Measurements from ENCODE around the gene MYL9. TPM values are rescaled to one million over a fixed set of nuclear protein-coding genes. Genes with fewer than 3 reads are reported as not detected.

The MYL9 gene
- total and polyA plus RNA-seq, 2 donors from 2014 or later = 294 to 576 TPM

DNA sequence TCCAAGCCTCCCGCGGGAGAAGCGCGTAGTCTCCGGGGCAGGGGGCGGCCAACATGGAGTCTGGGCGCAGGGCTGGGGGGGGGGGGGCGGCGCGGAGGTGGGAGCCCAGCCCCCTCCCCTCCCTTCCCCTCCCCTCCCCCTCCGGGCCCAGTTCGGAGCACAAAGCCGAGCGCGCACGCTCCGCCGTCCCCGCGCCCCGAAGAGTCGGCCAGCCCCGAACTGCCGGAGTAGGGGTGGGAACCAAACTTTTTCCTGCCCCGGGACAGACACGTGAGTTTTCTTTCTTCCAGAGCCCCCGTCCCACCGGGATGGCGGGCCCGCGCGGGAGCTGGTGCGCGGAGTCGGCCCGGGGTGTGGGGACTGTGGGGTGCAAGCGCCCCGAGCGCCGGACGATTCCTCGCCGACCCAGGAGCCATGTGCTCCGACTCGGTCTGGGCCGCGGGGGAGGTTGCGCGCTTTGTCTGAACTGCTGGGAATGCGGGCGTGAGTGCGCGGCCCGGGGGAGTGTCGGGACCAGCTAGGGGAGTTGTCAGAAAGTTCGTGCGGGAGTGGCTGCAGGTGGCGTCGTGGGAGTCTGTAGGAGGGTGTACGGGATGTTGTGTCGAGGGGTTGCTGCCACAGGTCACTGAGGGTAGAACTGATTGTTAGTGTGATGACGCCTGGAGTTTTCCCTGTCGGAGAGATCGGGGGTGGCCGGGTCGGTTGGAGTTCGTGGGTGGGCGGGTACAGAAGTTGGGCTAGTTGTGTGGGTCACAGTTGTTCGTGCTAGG lies 33.2 kb downstream of the MYL9 start:
- peaks cover 0 to 22% (median 20%) of the 10 kb centered on the region in 3 donors for H3K4me1 ChIP-seq (ENCODE audit: control insufficient read depth in 2 of 3, insufficient read depth in 2 of 3, low read depth in 1 of 3, low read length in 3 of 3)
- peak; percentile 86 to 94 (median 92) for DNase-seq
- intact Hi-C loops (cut with DNase I) = no loop called here
- H3K36me3 ChIP-seq (ENCODE audit: control insufficient read depth in 2 of 3, insufficient read depth in 3 of 3, low read length in 3 of 3) = peaks cover 3 to 6% (median 5%) of the 10 kb centered on the region in 3 donors
- peak overlapping the region; percentile 85 to 98 for H3K27ac ChIP-seq (ENCODE audit: low read depth in 2 of 2, low read length in 2 of 2)
- no peak for FAIRE-seq
- TF ChIP-seq, protein P1, sequence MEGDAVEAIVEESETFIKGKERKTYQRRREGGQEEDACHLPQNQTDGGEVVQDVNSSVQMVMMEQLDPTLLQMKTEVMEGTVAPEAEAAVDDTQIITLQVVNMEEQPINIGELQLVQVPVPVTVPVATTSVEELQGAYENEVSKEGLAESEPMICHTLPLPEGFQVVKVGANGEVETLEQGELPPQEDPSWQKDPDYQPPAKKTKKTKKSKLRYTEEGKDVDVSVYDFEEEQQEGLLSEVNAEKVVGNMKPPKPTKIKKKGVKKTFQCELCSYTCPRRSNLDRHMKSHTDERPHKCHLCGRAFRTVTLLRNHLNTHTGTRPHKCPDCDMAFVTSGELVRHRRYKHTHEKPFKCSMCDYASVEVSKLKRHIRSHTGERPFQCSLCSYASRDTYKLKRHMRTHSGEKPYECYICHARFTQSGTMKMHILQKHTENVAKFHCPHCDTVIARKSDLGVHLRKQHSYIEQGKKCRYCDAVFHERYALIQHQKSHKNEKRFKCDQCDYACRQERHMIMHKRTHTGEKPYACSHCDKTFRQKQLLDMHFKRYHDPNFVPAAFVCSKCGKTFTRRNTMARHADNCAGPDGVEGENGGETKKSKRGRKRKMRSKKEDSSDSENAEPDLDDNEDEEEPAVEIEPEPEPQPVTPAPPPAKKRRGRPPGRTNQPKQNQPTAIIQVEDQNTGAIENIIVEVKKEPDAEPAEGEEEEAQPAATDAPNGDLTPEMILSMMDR (IDR thresholded peaks at IDR 0.05; ENCODE audit: borderline replicate concordance, extremely low read depth, insufficient read depth) = no peak
- peak overlapping the region; percentile 46 to 74 (median 63) for H3K4me3 ChIP-seq (ENCODE audit: low read length in 3 of 3)
- peak overlapping the region in 2 of 3 donors; percentile 68 to 69 for H3K9ac ChIP-seq (ENCODE audit: low read length in 3 of 3)
- H3K27me3 ChIP-seq (ENCODE audit: control insufficient read depth, insufficient read depth, low read length) = no peaks in the 10 kb centered on the region
- H3K9me3 ChIP-seq (ENCODE audit: control insufficient read depth in 2 of 3, insufficient read depth in 1 of 3, low read length in 3 of 3) = no peaks in the 10 kb centered on the region

DNA sequence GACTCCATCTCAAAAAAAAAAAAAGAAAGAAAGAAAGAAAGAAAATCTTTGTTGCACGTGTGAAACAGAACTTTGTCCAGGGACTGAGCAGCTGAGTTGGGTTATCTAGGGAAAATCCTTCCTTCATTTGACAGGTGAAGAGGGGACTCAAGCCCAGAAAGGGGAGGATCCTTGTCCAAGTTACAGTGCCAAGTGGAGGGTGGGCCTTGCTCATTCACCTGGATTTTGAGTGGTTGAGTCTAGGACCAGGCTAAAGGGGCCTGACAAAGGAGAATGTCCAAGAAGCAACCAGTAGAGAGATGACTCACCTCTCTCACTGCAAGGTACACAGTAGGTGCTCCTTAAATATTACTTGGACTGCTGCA lies 34.7 kb downstream of the MYL9 start:
- intact Hi-C loops (cut with DNase I) = no loop called here
- Histone ChIP-seq H3K4me1 (ENCODE audit: control insufficient read depth in 2 of 3, insufficient read depth in 2 of 3, low read depth in 1 of 3, low read length in 3 of 3) (peaks cover 0 to 30% (median 28%) of the 10 kb centered on the region in 3 donors), H3K9ac (ENCODE audit: low read length in 3 of 3) (no peak overlapping the region), H3K27ac (ENCODE audit: low read depth in 2 of 2, low read length in 2 of 2) (no peak overlapping the region), H3K27me3 (ENCODE audit: control insufficient read depth, insufficient read depth, low read length) (no peaks in the 10 kb centered on the region), H3K36me3 (ENCODE audit: control insufficient read depth in 2 of 3, insufficient read depth in 3 of 3, low read length in 3 of 3) (peaks cover 5 to 8% (median 6%) of the 10 kb centered on the region in 3 donors), H3K9me3 (ENCODE audit: control insufficient read depth in 2 of 3, insufficient read depth in 1 of 3, low read length in 3 of 3) (no peaks in the 10 kb centered on the region), H3K4me3 (ENCODE audit: low read length in 3 of 3) (no peak overlapping the region)
- FAIRE-seq = no peak
- TF ChIP-seq, protein P1 (IDR thresholded peaks at IDR 0.05; ENCODE audit: borderline replicate concordance, extremely low read depth, insufficient read depth) = no peak
- no peak for DNase-seq

DNA sequence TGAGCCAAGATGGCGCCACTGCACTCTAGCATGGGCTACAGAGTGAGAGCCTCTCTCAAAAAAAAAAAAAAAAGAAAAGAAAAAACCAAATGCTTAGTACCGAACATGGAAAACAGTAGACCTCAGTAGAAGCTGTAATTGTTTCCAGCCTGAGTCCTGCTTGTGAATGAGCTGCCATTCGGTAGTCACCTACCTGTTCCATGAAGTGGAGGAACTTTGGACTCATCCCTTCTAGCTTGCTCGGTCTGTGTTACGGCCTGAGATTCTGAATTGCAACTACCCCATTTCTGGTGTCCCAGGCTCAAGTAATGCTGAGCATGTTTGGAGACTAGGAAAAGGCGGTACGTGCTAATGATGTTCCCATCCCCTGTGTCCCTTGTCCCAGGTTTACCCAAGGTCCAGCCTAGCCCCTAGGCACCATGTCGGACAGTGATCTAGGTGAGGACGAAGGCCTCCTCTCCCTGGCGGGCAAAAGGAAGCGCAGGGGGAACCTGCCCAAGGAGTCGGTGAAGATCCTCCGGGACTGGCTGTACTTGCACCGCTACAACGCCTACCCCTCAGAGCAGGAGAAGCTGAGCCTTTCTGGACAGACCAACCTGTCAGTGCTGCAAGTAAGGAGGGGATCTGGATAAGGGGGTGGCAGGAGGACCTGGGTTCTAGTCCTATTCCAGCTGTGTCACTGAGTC lies 37.2 kb downstream of the MYL9 start:
- no peak for FAIRE-seq
- peaks cover 6 to 21% (median 12%) of the 10 kb centered on the region in 3 donors for H3K36me3 ChIP-seq (ENCODE audit: control insufficient read depth in 2 of 3, insufficient read depth in 3 of 3, low read length in 3 of 3)
- TF ChIP-seq, protein P1 (IDR thresholded peaks at IDR 0.05; ENCODE audit: borderline replicate concordance, extremely low read depth, insufficient read depth) = no peak
- peak overlapping the region in 1 of 3 donors; percentile 8 for H3K4me3 ChIP-seq (ENCODE audit: low read length in 3 of 3)
- intact Hi-C loops (cut with DNase I) = no loop called here
- H3K9me3 ChIP-seq (ENCODE audit: control insufficient read depth in 2 of 3, insufficient read depth in 1 of 3, low read length in 3 of 3) = no peaks in the 10 kb centered on the region
- H3K27me3 ChIP-seq (ENCODE audit: control insufficient read depth, insufficient read depth, low read length) = no peaks in the 10 kb centered on the region
- H3K9ac ChIP-seq (ENCODE audit: low read length in 3 of 3) = no peak overlapping the region
- H3K4me1 ChIP-seq (ENCODE audit: control insufficient read depth in 2 of 3, insufficient read depth in 2 of 3, low read depth in 1 of 3, low read length in 3 of 3) = peaks cover 0 to 30% (median 26%) of the 10 kb centered on the region in 3 donors
- no peak for DNase-seq
- no peak overlapping the region for H3K27ac ChIP-seq (ENCODE audit: low read depth in 2 of 2, low read length in 2 of 2)

Data from kidney (tissue), 14 donors.